ENCODE data around the gene CRADD.
"Not testable (repeated sequence)": the region's sequence is repeated elsewhere in the genome, so short reads cannot be mapped to it uniquely, and the experiment has no call there.

The CRADD gene

DNA sequence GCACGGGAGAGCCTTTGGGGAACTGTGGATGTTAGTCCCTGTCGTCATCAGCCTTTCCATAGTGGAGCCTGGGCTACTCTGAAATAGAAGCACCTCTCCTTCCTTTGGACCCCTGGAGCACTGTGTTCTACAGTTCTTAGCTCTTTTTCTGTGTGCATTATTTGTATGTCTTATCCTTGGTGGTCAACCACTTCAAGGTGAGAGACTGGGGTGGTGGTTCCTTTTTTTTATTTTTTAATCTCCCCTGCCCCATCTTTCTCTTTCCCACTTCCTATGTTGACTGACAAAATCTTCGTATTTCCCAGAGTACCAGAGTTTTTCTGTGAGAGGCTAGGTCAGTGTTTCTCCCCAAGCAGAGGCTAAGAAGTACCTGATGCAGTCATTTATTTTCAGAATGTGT, 111.7 kb downstream of the CRADD start:
- DNase-seq: no peak

DNA sequence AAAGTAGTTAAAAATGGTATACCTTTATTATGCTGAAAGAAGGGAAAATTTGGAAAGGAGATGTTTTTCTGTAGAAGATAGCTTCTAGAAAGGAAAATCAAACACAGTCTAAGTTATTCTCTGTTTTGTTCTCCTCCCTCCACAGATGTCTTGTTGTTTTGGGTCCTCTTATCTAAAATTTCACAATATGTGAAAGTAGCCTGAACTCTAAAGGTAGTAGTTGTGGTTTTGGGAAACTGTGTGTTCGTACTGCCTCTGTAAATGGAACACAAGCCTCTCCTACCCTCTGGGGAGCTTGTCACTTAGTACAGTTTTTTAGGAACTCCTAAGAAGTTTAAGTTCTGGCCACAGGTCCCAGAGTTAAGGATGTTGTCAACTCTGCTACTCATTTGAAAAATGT, 112.6 kb downstream of the CRADD start:
- no peak for DNase-seq

DNA sequence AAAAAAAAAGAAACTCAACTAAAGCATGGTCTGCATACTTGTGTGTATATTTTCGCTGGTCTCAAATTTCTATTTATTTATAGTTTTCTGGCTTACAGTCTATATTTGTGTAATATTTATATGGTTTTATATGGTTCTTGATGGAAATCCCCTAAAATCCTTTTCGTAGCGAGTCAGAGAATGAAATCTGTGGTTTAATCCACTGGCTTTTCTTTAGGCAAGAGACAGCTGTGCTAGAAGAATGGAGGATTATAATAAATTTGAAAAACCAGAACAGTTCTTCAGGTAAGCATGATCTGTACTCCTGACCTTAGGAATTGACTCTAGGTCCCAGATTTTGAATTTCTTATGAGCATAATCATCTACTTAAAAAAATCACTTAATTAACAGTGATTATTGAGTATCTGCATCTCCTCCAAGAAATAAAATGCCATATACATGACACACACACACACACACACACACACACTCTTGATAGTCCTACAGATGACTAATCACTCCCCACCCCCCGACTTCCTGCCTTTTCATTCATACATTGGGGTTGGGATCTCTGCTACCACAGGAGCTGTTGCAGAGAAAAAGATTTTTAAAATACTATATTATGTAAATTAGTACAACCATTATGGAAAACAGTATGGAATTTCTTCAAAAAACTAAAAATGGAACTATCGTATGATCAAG, 113.4 kb downstream of the CRADD start:
- no peak for DNase-seq

DNA sequence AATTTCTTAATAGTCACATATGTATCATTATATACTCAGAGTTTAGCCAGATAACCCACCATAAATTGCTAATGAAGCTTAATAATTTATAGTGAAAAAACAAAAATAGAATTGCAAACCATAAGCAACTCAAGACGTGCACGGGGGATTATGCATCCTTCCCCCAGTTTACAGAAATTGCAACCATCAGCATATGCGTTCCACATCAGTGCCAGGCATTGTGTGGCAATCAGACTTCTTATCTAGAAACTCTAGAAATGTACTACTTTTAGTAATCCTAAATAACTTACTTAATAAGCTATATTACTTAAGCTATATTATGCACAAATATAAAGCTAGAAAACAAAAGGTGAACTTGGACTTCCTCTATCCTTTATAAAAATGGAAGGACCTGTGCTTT, 115.8 kb downstream of the CRADD start:
- DNase-seq: no peak

DNA sequence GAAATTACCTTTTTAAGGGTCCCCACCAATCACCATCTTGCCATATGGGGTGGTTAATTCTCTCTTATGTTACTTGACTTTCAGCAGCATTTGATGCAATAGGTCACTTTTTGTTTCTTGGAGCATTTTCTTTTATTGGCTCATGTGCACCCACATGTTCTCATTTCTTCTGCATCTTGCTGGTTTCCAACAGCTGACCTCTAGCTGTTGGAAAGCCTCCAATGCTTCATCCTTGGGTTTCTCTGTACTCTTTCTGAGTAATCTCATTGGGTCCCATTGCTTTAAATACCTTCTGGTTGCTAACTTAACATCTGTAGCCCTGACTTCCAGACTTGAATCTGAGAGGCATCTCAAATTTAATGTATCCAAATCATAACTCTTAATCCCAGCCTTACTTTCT, 116.8 kb downstream of the CRADD start:
- no peak for DNase-seq

DNA sequence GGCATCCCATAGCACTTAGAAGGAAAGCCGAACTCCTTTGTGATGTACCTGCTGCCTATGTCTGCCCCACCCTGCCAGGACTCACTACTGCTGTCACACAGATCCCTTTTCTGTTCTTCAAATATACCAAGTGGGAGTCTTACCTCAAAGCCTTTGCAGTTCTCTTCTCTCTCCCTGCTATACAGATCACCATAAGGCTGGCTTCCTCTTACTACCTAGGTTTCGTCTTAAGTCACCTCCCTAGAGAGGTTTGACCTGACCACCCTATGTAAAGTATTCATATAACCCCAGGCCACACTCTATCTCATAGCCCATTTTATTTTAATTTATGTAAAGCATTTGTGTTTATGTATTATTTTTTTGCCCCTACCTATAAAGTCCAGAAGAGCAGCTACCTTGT, 117.6 kb downstream of the CRADD start:
- no peak for DNase-seq

DNA sequence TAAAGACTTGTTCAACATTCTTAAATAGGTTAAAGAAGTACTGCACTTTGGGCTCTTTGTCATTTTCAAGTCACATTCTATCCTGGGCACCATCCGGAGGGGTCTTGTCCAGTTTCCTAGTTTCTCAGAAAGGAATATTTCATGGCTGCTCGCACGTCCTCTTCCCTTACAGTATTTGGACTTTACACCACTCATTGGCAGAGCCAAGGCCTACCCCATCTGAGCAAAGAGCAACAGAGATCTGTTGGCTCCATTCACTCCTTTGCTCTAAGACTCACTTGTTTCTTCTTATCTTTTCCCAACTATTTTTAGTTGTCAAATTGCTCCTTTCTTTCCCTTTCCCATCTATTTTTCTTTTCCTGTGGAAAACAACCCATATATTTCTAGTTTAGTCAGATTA, 118.2 kb downstream of the CRADD start:
- DNase-seq: no peak

DNA sequence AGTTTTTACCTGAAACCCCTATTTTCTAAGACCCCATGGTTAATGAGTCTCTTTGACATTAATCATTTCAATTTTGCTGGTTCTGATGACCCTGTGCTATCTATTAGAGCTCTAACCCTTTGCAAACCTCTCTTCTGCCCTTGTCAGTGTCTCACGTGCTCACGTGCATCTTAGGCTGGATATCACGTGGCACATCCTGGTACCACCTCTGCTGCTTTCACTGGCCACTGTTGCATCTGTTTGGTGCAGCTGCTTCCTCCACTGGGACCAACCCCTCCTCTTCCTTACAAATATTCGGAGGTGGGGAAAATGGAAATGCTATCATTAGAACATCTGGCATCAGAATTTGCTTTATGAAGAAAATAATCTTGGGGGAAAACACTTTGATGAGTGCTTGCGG, 119.6 kb downstream of the CRADD start:
- DNase-seq: no peak

DNA sequence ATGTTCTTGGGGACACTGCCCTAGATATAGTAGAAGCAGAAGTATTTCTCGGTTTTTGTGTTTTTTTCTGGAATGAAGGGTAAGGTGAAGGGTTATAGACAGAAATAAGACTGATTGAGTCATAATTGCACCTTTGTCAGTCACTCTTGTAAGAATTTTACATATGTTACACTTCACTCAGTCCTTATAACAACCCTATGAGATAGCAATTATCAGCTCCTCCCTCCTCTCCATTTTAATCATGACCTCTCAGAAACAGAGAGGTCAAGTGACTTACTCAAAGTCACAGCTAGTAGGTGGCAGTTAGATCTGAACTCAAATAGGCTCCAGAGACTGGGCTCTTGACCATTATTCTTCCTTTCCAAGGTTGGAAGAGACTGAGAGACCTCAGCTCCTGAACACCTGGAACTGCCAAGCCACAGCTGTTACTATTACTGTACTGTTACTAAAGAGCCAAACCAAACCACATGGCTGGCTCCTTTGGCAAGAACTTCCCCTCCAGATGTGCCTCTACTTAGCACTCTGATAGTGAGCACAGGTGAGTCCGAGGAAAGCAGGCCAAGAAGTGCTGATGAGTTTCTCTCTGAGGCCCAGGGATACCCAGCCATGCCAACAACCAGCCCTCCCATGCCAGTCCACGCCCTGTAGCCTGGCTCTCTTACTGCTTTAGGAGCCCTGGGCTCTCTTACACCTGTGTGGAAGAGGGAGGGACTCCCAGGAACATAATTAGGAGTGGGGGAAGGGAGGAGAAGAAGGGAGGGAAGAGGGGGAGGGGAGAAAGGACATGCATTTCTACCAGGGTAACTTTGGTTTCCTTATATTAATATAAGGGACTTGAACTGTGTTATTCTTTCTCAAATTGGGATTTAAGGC, 121.3 kb downstream of the CRADD start:
- no peak for DNase-seq

DNA sequence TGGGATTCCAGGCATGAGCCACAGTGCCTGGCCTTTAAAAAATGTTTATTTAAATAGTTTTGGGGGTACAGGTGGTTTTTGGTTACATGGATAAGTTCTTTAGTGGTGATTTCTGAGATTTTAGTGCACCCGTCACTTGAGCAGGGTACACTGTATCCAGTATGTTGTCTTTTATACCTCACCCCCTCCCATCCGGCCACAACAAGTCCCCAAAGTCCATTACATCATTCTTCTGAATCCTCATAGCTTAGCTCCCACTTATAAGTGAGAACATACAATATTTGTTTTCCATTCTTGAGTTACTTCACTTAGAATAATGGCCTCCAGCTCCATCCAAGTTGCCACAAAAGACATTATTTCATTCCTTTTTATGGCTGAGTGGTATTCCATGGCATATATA, 124.5 kb downstream of the CRADD start:
- not testable (repeated sequence) for DNase-seq

DNA sequence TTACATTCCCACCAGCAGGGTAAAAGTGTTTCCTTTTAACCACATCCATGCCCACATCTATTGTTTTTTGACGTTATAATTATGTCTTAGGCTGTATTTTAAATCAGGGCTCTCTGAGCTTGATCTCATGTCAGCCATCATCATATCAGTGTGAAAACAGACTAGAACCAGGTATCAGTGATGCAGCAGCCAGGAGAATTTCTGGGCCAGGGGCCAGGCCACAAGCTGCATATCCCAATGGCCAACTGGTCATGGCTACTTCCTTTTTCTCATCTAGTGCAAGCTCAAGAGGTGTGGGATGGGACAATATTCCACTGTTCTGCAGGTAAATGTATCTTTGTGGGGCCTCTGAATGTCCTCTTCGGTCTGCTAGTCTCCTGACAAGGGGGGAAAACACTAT, 125.1 kb downstream of the CRADD start:
- no peak for DNase-seq

DNA sequence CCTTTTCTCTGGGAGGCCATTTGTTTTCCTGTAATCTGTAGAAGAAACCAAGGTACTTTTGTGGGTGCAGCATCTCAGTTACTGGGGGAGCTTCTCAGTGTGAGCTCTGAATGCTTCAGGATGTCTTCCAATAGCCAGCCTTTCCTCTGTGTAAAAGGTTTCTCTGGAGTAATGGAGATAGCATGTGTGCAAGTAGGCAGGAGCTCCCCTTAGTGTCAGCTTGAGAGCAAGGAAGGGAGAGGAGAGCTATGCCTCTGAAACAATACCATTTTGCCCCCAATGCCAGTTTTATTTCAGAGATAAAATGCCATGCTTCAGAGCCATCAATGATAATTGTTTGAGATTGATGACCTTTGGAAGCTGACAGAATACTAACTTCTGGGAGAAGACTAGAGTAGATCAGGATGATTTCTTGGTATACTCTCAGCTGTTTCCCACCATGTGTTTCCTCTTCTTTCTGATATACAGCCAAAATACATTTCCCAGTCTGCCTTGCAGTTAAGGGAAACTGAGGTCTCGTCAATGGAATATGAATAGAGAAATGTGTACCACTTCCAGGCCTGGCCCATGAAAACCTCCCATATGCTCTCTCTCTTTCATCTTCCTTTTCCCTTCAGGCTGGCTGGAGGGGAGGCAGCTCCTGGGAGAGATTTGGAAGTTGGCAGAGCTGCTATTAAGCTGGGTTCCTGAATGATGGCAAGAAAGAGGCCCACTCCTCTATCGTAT, 125.7 kb downstream of the CRADD start:
- DNase-seq: no peak

DNA sequence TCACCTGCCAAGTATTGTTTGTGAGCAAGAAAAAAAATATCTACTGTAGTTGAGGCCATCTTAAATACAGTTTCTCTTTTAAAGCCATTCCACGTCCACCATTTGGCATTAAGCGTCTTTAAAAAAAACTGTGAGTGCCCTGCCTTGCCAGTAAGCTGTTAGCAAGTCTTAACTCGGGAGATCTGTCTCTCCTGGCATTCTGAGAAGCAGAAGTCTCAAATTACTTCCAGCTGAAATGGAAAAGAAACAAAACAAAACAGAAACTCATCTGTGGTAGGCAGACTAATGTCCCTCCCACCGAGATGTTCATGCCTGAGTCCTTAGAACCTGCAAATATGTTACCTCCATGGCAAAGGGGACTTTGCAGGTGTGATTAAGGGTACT, 126.2 kb downstream of the CRADD start:
- DNase-seq: no peak

DNA sequence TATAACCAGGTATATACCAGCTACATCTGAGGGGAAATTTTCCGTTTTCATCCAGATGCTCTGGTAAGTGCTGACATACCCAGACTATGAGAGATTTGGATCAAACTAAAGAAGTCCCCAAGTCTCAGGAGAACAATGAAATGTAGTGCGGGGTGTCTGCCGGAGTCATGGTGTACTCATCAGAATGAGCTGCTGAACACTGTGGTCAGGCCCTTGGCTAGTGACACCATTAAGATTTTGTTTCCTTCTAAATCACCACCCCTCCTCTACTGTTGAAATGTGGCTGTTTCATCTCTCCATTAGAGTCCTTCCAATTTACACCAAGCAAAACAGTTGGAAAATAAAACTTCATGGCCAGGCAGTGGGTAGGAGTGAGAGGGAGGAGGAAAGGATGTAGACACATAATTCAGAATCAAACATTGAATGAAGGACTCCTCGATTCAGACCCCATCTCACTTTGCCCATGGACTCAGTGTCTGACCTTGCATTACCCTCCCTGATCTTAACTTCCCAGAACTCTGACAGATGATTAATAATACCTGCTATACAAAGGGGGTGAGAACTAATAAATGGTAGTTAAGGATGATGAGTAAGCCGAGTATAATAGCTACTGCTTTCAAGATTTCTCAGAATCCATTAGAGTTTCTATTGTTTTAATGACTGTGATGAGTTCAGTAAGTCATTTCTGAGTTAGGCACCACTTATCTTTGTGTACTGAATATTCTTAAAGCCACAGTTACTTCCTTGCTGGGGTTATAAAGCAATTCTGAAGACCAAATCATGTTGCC, 127.4 kb downstream of the CRADD start:
- DNase-seq: no peak

DNA sequence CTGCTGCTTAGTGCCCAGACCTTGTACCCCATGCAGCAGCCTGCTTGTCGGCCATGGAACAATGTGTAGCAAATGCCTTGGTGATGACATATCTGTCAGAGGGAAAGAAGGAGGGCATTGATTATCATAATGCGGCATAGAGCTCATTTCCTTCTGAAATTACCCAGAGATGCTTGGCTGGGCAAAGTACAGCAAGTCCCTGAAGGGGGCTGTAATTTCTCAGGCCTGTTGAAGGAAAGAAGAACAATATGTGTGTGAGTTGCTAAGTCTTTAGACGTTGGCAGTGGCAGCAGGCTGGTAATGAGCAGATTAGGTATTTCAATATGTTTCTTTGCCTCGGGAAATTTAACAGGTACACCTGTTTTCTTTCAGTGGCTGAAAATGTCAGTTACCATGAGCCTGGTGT, 128.6 kb downstream of the CRADD start:
- DNase-seq: no peak

DNA sequence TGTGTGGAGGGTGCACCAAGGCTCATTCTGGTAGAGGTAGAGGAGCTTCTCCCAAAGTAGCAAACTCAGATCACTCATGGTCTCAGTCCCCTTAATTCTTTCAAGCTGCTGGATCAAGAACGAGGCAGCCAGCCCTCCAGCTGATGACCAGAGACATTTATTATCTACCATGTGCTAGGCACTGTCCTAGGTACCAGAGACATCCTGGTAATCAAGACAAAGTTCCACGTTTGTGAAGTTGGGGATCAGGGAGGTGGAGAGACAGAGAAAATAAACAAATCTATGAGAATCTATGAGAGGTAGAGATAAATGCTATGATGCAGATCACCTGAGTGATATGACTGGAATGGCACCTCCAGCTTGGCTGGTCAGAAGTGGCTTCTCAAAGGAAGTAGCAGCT, 130.2 kb downstream of the CRADD start:
- no peak for DNase-seq

DNA sequence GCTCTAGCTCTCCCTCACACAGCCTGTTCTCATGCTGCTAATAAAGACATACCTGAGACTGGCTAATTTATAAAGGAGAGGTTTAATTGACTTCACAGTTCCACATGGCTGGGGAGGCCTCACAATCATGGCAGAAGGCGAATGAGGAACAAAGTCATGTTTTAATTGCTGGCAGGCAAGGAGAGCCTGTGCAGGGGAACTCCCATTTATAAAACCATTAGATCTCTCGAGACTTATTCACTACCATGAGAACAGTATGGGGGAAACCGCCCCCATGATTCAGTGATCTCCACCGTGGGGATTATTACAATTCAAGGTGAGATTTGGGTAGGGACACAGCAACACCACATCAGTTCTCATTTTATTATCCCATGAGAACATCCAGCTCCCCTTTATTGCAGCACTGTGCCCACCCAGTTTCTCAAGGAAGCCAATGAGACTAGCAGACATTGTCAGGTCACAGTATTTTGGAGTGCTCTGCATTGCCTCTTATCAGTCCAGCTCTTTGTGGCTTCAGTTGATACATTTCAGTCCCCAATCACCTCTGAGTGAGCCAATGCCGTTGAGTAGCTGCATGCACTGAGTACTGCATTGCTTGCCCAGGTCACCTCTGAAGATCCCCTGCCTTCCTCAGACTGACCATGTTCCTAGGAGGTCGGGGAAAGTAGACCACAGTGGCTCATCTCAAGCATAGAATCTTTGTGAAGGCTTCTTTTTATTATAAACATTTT, 131.2 kb downstream of the CRADD start:
- DNase-seq: no peak

DNA sequence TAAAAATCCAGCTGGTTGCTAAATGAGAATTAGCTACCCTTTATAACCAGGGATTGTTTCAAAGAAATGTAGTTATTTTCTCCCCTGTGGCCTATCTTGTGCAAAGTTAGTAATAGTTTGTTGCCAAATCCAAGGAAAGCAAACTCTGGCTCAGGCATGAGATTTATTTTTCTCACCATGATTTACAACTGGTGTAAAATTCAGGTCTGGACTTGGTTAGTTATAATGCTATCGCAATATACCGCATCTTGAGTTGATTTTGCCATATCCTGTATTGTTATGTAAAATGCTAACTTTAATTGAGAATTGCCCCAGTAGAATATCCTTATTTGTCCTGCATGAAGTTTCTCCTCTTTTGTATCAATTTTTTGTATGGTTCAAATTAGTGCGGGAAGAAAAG, 135.5 kb downstream of the CRADD start:
- DNase-seq: no peak

DNA sequence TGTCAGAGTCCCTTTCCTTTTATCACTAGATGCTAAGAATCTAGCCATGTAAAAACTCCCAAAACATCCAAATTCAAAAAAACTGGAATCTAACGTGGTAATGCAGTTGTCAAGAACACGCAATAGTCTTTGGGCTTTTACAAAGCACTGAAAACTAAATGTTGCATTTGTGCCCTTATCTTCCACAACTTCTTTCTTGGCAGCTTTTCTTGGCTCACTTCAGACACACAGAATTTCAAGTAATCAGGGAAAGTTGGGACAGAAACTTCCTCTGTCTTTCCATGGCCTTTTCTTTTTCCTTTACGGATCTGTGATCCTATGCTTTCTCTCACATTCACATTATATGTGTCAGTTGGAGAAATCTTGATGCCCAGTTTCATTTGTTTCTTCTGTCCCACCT, 136.0 kb downstream of the CRADD start:
- no peak for DNase-seq

DNA sequence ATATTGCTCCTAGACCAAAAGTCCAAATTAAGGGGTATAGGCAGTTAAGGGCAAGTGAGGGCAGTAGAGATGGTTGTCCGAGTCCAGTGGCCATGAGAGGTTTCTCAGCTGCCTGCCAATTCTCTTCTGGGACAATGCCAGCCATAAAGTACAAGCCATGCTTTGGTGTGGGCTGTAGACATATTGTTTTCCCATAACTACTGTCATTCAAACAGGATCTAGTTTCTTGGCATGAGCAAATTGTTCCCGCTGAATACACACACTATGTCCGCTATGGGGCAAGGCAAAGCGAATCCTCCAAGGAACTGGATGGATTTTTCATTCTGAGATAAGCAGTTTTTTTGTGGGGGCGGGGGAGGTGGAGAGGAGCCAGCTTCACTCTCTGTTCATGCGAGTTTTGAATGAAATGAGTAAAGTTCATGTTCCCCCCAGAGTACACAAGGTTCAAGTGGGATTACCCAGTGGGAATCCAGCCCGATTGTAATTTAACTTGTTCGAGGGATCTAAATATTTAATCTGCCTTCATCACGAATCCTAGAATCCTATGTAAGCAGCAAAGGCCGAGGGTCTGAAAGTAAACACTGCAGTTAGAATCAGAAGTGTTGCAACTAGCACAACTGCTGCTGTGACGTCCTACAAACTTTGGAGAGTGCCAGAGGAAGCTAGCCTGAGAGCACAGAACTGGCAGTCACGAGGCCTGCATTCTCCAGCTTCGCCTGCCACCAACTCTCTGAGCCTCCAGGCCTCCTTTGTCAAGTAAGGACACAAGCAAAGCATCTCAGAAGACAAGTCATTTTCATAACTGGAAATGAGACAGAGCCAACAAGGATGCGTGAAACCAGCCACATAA, 137.0 kb downstream of the CRADD start:
- no peak for DNase-seq

DNA sequence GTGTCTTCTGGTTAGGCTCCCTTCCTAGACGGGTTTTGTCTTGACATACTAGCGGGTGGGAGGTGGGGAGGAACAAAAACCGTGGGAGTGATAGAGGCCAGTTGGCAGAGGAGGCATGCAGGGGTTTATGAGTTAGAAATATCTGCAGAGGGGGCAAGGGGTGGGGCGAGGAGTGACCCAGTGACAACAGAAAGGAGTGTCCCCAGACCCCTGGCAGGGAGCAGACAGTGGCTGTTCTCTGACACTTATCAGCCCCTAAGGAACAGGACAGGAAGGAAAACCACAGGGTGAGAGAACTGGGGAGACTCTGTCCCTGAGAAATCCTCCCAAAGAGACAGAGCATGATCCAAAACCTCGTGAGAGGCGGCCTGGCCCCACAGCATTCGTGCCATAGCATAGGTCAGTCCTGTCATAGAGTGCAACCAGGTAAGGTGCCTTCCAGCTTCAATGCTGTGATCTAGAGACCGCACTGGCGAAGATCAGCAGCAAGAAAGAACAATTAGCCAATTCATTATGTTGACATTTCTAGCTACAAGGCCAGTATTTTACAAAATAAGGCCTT, 141.4 kb downstream of the CRADD start:
- no peak for DNase-seq
